NCI-H2107 treated with DMSO at 0.1 percent for 48 hours (cell line): ENCODE data around the gene TLR2.
"Not testable (repeated sequence)": the region's sequence is repeated elsewhere in the genome, so short reads cannot be mapped to it uniquely, and the experiment has no call there.

Experiments used
- DNase-seq: peaks from one replicate; lab custom pipeline; 2025; ENCODE audit not compliant: unreplicated experiment; lab: John Stamatoyannopoulos, UW

Gene TLR2

DNA sequence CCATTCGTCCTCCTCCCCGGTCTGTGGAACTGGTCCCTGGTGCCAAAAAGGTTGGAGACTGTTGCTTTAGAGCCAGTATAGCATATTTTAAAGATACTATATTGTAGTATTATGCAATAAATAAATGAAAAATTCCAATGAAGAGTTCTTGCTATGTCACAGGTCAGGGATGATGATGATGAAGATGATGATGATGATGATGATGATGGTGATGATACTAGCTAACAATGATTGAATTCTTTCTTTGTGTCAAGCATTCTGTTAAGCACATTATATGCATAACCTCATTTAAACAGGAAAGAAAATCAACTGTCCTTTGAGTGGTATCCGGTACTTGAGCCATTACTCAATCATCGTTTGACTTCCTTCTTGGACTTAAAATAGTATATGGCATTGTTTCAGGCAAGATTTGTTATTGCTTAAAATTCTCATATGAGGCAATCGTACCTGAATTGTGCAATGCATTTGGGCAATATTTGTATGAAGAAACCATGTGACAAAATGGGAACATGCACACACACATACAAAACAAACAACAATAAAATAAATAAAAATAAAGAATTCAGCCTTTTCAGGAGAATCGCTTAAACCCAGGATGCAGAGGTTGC is 22.8 kb upstream of the TLR2 start:
- no peak for DNase-seq

DNA sequence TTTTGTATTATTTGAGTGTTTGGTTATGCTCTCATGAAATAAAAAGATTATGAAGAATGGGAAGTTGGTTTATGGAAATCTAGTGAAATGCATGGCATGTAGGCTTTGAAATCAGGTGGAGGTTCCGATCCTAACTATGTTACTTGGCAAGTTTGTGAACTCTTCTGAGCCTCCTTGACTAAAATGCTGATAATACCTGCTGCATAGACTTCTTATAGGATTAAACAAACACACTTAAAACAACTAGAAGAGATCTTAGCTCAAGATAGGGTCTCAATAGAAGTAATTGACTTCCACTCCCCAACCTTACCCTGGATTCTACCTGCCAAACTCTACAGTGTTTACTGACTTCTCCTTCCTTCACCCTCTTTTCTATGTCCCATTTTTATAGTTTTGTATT is 22.2 kb upstream of the TLR2 start:
- no peak for DNase-seq

DNA sequence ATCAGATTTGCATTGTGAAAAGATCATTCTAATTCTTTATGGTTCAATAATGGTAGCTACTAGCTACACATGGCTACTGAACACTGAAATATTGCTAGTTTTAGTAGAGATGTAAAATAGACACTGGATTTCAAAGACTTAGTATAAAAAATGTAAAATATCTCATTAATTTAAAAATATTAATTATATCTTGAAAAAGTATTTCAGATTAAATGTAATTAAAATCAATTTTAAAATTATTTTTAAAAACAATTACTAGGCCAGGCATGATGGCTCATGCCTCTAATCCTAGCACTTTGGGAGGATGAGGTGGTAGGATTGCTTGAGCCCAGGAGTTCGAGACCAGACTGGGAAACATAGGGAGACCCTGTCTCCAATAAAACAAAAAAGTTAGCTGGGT is 20.4 kb upstream of the TLR2 start:
- no peak for DNase-seq

DNA sequence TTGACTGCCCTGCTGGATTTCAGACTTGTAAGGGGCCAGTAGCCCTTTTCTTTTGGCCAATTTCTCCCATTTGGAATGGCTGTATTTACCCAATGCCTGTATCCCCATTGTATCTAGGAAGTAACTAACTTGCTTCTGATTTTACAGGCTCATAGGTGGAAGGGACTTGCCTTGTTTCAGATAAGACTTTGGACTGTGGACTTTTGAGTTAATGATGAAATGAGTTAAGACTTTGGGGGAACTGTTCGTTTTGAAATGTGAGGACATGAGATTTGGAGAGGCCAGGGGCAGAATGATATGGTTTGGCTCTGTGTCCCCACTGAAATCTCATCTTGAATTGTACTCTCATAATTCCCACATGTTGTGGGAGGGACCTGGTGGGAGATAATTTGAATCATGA is 17.6 kb upstream of the TLR2 start:
- not testable (repeated sequence) for DNase-seq

DNA sequence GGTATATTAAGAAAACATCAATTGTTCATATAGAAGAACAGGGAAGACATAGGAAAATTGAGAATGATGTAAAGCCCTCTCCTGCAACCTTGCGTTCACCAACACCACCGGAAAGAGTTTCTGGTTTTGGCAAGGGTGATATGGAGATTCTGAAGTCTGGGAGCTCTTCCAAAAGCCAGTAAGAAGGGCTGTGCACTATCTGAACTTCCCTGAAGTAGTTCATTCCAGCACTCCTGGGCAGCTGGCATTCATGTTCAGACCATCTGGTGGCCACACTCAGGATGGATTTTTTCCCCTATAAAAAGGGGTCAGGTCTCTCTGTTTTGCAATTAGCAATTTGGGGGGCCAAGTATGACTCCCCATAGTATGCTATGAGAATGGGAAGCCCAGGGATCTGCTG is 15.4 kb upstream of the TLR2 start:
- DNase-seq: no peak

DNA sequence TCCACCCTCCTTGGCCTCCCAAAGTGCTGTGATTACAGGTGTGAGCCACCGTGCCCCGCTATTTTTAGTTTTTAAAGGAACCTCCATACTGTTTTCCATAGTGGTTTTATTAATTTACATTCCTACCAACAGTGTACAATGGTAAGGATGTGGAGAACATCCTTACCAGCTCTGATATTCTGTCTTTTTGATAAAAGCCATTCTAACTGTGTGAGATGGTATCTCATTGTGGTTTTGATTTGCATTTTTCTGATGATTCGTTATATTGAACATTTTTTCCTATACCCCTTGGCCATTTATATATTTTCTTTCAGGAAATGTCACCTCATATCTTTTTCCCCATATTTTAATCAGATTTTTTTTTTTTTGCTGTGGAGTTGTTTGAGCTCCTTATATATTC is 14.2 kb upstream of the TLR2 start:
- no peak for DNase-seq

DNA sequence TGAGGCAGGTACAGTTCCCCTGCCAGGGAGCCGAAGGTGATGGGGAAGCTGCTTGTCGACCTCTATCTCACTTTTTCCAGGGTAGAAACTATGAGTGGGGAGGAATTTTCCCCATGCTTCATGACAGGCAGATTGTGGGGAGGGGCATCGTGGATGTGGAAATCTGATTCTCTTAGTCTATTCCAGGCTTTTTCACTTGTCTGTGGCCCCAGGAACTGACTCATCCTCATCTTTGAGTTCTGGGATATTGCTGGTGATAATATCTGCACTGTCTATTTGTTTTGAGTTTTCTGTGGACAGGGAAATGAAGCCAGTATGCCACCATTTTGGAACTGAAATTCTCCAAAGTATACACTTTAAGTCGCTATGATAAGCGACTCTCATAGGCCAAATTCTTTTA is 7.6 kb upstream of the TLR2 start:
- DNase-seq: no peak

DNA sequence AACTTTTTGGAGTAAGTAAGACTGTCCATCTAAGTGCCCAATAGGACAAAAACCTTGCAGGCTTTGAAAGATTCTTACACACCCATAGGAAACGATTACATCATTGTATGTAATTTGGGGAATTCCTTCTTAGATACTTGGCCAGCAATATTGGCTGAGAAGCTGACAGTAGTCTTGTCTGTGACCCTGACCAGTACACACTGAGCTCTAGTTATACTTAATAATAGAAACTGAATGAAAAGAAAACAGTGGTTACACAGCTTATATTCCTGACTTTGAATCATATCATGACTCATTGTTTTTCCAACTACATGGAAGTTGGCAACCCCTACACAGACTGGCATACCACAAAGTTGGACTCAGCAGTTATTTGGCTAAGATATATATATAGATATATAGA is 7.1 kb upstream of the TLR2 start:
- DNase-seq: no peak

DNA sequence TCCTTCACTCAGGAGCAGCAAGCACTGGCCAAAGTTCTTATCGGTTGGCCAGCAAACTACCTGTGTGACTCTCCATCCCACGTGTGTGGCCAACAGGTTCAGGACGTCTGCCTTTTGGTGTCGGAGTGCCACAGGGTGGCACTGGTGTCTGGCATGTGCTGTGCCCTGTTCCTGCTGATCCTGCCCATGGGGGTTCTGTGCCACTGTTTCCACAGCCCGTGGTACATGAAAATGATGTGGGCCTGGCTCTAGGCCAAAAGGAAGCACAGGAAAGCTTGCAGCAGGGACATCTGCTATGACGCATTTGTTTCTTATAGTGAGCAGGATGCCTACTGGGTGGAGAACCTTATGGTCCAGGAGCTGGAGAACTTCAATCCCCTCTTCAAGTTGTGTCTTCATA is 4.6 kb upstream of the TLR2 start:
- no peak for DNase-seq

DNA sequence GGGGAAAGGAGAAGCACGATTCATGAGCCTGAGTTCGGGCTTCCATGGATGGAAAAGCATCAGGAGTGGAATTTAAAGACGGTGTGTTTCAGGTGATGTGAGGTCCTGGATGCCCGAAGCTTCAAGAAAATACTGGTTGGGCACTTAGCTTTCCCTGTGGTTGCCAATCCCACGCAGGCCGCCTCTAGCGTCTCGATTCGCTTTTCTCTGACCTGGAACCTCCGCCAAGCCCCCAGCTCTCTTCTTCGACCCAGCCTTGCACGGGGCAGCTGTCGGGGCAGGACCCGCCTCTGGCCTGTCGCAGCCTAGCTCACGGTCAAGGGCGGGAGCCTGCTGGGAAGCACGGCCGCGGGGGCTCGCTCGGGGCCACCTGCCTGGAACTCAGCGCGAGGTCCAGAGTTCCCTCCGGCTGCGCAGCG is 308 bp upstream of the TLR2 start:
- no peak for DNase-seq

DNA sequence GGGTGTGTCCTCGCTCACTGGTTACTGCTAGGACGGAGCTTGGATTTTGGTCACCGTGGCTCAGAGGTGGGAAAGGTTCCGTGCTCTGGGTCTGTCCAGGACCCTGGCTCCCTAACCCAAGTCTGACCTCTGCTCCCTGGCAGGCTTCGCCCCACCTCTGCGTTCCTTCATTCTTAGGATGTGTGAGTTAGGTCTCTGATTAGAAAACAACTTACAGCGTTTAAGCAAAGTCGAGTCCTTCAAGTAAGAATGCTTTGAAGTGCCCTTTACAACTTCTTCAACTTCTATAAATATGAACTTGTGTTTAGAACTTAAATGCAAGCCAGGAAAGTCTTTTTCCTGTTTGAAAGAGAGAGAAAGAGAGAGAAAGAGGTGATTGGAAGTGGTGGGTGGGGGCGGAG is 891 bp downstream of the TLR2 start:
- no peak for DNase-seq

DNA sequence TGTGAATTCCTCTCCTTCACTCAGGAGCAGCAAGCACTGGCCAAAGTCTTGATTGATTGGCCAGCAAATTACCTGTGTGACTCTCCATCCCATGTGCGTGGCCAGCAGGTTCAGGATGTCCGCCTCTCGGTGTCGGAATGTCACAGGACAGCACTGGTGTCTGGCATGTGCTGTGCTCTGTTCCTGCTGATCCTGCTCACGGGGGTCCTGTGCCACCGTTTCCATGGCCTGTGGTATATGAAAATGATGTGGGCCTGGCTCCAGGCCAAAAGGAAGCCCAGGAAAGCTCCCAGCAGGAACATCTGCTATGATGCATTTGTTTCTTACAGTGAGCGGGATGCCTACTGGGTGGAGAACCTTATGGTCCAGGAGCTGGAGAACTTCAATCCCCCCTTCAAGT is 20.4 kb downstream of the TLR2 start:
- no peak for DNase-seq

DNA sequence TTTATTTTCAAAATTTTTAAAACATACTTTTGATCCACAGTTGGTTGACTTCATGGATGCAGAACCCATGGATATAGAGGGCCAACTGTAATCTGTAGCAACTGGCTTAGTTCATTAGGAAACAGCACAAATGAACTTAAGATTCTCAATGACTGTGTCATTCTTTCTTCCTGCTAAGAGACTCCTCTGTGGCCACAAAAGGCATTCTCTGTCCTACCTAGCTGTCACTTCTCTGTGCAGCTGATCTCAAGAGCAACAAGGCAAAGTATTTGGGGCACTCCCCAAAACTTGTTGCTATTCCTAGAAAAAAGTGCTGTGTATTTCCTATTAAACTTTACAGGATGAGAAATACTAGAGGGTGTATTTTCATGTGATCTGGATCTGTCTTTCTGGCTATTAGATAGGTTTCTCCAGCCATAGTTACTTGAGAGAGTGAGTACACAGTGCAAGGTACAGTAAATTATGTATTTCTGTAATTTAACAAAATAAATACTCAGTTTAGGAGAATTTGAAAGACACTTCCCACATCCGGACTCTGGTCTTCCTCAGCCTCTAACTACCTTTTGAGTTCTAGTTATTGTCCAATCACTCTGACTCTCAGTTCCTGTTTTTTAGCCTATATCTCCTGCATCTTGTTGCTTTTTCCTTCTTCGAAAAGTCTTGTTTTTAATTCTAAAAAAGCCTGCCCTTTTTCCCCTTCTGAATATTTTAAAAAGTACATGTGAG is 21.8 kb downstream of the TLR2 start:
- DNase-seq: no peak

DNA sequence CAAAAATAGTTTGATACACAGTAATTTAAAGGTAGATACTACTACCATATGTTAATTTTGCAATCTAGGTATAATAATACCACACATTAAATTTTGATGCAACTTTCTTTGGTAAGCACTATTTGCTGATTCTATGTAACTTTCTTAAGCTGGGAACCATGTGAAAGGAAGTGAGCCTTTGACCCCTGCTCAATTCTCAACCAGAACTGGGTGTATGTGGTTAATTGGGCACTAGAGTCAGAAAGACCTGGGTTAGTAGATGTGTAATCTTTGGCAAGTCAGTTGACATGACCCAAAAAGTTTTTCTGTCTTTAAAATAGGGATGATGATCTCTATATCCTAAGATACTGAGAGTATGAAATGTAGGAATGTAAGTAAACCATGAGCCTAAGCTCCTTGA is 22.4 kb downstream of the TLR2 start:
- DNase-seq: no peak

DNA sequence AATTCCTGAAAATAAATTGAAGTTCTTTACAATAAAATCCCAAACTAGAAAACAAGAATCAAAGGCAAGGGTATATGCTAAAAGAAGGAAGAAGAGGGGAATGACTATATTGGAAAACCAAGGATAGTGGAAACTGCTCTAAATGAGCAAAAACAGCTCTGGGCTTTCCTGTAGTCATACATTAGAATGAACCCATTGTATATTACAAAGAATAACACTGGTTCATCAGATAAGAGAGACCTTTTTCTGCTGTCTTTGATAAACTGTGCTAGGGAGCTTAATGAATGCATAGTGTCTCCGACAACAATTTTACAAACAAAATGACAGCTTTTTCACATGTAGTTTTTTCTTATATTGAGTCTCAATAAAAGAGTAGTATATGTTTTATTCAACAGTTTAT is 26.6 kb downstream of the TLR2 start:
- DNase-seq: no peak

DNA sequence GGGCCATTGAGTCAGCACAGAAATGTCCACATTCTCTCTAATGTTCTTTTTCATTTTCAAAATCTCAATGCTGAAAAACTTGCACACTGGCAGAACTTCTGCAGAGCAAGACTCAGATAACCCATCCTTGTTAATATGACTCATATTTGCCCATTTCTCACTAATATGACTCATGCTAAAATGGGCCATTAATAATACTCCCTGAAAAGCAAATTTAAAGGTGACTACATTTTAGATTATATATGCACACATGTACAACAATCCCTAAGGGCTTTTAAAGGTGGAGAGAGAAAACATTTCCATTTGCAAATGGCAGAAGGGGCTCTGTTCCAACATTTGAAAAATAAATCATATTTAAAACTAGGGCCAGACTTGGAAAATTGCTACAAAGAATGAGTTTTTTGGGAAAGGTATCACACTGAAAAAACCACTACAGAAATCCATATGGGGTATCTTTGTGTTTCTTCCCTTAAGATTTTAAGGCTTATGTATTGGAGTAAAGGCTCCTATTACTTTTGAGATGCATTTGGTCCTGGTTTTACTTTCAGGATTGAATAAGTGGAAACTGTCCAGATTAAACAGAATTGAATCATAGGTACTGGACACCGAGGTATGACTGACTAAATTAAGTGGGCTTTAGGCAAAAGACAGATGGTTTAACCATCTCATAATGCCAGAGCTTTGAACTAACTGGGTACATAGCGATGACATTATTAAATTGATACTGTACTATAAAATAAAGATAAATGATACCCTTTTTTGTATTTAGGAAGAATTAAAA is 30.0 kb downstream of the TLR2 start:
- DNase-seq: no peak

DNA sequence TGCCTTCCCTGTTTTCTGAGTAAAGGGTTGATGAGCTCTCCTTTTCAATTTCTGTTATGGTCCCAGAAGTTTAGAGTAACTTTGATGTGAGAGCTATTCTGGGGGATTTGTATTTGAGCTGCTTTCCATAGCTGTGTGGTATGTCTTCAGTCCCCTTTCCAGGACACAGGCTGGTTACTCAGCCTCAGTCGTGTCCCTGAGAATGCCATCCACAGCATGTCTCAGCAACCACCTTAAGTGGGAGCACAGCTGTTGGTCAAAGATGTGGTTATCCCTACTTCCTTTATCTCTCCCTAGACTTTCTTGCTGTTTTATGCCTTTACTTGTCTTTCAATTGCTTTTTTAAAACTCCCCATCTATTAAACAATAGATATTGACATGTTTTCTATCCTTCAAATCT is 38.0 kb downstream of the TLR2 start:
- no peak for DNase-seq

DNA sequence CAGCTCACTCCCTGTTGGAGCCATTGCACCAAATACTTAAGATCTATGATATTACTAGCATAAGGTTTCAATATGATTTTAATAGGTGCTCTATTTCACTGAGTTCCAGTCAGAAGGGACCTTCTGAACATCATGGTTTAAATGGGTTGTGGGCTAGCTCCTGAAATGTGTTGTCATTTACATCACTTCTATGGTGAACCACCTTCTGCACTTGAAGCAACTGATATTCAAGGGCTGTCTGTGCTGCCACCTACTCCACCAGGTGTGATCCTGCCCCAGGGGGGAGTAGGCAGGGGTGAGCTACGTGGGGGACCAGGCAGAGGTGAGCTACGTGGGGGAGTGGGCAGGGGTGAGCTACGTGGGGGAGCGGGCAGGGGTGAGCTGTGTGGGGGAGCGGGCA is 40.5 kb downstream of the TLR2 start:
- no peak for DNase-seq

DNA sequence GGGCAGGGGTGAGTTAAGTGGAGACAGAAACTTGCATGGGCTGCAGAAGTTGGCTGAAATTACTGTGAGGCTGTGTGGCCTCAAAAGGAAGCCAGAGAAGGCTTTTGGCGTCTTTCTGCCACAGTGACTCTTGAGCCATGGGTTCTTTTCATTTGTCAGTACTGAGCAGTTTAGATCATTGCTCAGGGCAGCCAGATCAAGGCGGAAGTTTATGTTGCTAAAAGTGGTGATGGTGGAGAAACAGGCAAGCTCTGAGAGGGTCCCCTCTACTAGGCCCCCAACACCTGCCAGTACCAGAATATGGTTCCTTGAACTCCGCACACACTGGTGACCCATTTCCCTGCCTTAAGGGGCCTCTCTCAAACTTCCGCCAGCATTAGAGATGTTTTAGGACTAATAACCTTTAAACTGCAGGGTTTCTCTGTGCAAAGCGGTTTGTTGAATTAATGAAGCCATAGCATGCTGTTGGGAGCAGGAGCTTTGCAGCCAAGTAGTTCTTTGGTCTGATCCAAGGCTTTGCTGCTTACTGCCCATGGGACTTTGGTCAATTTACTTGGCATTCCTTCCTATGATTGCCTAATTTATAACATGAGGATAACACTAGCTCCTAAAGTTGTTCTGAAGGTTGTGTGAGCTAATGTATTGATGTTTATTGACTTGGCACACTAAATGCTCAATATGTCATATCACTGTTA is 41.2 kb downstream of the TLR2 start:
- DNase-seq: no peak

DNA sequence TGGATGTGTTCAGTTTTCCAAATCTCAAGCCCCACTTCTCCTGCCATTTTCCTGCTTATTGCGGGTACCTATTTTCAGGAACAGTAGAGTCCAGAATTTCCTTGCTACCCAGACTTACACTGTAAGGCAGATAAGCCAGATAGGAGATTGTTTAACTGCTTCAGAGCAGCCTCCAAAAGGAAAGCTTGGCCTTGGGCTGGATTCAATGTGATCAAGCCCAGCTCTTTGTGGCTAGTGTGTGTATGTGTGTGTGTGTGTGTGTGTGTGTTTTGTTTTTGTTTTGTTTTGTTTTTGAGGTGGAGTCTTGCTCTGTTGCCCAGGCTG is 41.7 kb downstream of the TLR2 start:
- DNase-seq: no peak

DNA sequence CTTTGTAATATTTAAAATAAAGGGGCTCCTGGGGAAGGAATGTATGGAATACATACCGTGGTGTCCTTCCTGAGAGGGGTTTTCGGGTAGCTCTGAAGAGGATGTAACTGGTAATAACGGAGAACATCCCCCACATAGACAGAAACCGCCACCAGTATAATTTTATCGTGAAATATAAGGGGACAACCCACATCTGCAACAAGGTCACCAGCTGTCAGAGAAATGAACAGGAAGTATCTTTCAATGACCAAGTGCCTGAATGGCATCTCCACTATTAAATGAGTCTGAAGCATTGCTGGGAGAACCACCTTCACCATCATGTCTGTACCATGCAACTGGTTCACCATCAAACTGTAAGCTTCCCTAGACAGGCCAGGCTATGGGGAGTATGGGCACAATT is 44.1 kb downstream of the TLR2 start:
- DNase-seq: no peak

DNA sequence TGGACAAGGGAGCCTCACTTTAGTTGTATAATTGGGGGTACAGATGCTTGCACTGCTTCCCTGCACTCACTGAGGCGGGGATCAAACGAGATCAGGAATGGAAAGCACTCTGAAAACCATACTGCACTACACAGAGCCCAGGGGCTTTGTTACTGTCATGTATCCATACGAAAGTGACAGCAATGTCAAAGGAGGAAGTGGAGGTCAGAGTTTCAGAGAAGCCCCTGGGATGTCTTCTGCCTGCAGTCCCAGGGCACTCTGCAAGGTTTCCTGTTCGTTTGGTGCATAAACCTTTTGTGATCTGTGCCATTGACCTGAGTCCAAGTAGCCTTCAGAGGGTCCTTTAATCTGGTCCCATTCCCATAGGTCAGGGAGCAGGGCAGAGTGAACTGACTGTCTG is 44.6 kb downstream of the TLR2 start:
- no peak for DNase-seq
